Measurements from ENCODE around the gene IDUA. TPM values are rescaled to one million over a fixed set of nuclear protein-coding genes. Genes with fewer than 3 reads are reported as not detected.

Gene IDUA
- total RNA-seq, 1 donor from 2014 or later = 21.0 TPM

DNA sequence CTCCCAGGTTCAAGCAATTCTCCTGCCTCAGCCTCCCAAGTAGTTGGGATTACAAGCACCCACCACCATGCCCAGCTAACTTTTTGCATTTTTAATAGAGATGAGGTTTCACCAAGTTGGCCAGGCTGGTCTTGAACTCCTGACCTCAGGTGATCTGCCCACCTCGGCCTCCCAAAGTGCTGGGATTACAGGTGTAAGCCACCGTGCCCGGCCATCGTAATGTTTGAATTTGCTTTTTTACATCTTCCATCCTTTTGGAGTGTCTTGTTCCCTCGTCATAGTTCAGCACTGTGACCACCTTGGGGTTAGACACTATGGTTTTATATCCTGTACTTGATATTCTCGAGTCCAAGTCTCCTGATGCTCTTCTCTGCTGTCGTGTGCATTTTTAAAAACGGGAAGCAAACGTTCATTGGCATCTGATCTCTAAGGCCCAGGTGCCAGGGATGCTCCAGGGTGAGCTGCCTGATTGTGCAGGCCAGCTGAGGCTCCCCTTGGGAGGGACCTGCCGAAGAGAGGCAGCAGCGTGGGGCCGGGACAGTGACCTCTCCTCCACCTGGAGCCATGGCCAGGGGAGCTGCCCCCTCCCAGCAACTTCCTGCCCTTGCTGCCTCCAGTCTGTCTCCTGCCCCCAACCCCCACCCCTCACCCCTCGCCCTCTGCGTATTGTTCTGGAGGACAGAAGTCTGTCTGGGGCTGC lies 30.2 kb upstream of the IDUA start:
- no peak for DNase-seq (ENCODE audit: low read depth)

DNA sequence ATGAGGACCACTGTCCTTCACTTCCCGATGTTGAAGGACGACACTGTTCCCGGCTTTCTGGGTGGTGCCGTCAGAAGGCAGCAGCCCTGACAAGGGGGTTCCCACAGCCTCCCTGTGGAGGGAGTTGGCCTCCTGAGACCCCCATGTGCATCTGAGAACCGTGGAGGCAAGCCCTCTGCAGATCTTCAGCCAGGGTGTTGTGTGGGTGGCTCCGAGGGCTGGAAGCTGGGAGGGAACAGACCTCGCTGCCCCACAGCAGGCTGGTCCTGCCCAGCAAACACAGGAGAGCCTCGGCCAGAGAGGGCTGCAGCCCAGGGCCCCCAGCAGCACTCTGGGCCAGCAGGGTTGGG lies 29.6 kb upstream of the IDUA start:
- DNase-seq (ENCODE audit: low read depth) = no peak

DNA sequence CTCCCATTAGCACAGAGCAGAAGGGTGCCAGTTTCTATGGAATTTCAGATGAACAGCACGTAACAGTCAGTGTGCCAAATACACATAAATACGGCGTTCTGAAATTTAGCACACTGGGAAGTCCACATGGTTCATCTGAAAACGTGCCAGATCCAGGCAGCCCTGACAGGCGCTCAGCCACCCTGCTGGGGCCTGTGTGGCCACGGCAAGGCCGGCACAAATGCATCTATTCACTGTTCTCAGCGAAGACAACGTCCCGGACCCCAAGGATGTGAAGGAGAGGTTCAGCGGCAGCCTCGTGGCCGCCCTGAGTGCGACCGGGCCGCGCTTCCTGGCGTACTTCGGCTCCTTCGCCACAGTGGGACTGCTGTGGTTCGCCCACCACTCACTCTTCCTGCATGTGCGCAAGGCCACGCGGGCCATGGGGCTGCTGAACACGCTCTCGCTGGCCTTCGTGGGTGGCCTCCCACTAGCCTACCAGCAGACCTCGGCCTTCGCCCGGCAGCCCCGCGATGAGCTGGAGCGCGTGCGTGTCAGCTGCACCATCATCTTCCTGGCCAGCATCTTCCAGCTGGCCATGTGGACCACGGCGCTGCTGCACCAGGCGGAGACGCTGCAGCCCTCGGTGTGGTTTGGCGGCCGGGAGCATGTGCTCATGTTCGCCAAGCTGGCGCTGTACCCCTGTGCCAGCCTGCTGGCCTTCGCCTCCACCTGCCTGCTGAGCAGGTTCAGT lies 29.1 kb upstream of the IDUA start:
- DNase-seq (ENCODE audit: low read depth) = no peak

DNA sequence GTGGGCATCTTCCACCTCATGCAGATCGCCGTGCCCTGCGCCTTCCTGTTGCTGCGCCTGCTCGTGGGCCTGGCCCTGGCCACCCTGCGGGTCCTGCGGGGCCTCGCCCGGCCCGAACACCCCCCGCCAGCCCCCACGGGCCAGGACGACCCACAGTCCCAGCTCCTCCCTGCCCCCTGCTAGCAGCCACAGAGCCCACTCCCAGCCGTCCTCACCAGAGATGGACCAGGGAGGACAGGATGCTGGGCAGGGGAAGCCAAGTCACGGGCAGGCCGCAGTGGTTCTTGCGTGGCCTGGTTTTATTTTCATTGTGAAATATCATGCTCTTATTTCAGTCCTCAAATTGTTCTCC lies 28.6 kb upstream of the IDUA start:
- no peak for DNase-seq (ENCODE audit: low read depth)

DNA sequence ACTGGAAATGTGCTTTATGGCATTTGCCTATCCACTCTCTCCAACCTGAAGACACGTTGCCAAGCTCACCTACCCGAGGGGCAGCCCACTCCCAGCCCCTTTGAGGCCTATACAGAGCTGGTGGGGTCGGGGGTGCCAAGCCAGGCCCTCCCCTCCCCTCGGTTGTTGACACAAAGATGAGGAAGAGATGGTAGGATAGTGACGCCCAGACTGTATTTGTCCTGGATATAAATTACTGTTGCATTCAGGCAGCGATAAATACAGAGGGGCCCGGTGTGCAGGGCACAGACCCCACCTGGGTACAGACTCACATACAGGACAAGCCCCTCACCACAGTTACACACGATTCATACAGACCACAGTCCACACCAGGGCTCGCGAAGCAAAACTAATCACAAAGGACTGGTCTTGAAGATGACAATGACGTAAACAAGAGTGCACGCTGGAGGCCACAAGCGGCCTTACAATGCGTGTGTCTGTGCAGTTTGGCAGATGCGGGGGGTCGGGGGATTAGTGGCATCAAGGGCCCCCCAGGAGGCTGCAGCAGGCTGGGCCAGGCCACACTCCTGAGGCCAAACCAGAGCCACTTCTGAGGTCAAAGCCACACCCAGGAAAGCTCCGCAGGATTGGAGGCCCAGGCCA lies 28.0 kb upstream of the IDUA start:
- DNase-seq (ENCODE audit: low read depth) = no peak

DNA sequence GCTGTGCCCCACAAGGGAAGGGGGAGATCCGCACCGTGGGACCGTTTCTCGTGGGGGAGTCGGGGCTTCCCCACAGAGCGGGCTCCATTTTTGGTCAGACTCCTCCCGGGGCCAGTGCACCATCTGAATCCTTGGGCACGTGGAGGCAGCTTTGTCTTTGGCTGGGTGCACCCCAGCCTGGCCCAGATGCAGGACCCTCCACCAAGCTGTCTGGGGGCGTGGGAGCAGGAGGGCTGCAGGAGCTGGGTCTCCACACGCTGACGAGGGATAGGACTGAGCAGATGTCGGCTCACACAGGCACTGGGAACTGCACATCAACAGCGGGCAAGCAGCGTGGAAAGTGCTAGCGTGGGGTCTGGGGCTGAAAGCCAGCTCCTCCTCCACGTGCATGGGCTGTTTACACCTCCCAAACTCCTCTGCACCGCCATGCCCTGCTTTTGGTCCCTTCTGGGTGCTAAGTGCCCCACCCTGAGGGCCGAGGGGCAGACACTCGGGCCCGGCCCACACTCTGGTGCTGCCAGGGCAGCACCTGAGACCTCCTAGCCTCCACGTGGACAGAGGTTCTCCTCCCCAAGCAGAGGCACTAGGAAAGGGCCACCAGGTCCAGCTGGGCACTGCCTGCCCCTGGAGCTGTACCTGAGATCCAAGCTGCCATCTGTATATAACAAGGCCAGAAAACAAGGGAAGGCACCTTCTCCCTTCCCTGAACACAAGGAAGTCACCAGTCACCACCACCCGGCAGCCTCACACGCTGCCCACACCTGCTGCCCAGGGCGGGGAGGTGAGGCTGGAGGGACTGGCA lies 27.3 kb upstream of the IDUA start:
- no peak for DNase-seq (ENCODE audit: low read depth)

DNA sequence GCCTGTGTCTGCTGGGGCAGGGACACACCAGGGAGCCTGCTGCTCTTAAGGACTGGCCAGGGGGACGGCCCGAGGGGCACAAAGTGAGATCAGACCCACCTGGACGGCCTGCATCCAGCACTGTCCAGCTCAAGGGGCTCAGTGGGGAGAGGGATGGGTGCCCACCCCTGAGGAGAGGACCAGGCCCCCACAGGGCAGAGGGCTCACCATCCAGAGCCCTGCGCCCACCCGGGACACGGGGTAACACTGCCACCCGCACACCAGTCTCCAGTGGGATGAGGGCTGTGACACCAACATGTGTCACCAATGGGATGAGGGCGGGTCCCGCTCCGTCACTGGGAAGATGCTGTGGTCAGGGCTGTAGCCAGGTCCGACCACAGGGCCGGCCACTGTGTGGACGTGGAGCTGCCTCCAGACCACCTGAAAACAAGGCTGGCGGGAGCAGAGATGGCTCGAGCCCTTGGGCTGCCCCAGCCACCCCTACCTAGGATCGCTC lies 26.7 kb upstream of the IDUA start:
- DNase-seq (ENCODE audit: low read depth) = no peak

DNA sequence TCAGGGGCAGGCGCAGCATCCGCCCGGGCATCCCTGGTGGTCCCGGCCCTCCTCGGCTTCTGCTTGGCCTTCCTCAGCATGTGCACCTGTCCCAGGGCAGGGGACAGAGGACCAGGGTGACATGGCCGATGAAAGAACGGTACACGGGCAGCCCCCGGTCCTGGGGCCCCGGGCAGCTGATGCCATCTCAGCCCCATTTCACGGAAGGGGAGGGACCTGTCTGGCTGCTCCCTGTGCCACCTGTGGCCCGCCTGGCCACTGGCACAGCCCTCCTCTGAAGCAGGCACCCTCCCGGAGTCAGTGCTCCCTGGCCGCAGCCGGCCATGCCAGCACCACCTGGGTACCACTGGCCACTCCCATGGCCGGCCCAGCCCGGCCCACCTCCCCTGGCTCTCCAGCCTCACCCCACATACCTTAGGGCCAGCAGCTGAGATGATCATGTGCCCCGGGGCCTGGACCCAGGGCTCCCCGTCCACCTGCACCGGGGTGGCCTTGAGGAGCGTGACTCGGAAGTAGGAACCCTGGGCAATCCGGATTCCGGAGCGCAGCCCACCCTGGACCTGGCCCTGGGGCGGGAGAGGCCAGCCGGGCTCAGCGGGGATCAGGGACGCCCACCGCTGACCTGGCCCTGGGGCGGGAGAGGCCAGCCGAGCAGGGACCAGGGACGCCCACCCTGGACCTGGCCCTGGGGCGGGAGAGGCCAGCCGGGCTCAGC lies 26.1 kb upstream of the IDUA start:
- DNase-seq (ENCODE audit: low read depth) = no peak

DNA sequence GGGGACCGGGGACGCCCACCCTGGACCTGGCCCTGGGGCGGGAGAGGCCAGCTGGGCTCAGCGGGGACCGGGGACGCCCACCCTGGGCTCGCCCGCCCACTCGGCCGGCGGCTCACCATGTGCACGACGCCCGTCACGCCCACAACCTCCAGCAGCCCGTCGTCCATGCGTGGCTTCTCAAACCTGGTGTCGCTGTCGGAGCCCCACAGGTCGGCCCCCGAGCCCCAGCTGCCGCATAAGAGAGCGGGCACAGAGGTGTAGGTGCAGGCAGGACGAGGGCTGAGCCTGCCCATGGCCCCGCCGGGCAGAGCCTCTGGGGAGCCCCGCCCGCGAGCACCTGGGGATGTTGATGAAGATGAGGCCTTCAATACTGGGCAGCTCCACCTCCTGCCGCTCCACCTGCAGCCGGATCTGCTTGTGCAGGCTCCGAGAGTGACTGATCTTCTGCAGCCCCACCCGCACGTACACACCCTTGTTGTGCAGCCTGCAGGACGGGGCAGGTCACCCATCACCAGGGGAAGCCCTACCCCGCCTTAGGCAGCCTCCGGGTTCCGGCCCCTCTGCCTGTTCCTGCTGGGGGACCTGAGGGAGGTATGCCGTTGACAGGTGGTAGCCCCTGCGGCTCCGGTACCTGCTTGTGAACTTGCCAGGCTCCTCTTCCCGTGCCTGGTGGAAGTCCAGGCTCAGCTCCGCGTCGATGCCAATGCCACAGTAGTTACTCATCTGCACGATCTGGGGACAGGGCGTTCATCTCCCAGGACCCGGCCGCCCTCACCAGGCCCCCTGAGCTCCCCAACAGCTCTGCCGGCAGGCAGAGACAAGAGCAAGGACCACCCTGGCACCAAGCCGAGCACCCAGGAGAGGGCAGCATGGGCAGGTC lies 25.3 kb upstream of the IDUA start:
- DNase-seq (ENCODE audit: low read depth) = no peak

DNA sequence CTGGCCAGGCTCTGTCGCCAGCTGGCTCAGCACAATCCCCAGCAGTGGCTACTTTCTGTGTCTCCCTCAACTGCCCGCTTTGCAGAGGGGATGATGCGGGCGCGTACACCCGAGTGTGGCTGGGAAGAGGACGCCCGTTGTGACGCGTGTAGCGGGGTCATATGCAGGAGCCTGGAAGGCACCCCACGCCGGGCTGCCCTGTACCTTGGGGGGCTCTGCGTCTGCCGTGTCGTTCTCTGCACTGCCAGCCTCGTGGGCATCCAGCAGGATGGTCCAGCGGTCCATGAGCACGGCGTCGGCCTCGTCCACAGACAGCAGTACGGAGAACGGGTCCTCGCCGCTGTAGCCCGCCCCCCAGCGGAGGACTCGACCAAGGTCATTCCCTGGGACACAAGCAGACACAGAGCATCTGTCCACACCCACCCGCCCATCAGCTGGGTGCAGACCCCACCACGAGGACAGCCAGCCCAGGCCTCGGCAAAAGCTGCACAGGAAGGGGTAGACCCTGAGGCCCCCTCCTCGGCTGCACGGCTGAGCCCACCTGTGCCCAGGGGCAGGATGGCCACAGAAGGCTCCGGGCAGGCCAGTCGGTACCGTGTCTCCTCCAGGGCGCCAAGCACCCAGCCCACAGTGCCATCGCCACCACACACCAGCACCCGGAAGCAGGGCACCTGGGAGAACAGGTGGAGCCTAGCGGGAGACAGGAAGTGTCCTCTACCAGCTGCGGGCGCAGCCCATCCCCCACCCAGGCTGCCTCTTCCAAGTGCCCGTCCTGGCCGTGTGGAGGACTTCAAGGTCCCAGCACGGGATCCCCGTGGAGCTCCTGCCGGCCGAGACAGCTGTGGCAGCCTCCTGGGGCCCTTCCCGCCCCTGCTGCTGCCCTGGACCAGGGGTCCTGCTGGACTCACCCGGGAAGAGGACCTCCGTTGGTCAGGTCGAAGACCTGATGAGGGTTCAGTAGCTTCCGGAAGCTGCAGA lies 24.3 kb upstream of the IDUA start:
- no peak for DNase-seq (ENCODE audit: low read depth)

DNA sequence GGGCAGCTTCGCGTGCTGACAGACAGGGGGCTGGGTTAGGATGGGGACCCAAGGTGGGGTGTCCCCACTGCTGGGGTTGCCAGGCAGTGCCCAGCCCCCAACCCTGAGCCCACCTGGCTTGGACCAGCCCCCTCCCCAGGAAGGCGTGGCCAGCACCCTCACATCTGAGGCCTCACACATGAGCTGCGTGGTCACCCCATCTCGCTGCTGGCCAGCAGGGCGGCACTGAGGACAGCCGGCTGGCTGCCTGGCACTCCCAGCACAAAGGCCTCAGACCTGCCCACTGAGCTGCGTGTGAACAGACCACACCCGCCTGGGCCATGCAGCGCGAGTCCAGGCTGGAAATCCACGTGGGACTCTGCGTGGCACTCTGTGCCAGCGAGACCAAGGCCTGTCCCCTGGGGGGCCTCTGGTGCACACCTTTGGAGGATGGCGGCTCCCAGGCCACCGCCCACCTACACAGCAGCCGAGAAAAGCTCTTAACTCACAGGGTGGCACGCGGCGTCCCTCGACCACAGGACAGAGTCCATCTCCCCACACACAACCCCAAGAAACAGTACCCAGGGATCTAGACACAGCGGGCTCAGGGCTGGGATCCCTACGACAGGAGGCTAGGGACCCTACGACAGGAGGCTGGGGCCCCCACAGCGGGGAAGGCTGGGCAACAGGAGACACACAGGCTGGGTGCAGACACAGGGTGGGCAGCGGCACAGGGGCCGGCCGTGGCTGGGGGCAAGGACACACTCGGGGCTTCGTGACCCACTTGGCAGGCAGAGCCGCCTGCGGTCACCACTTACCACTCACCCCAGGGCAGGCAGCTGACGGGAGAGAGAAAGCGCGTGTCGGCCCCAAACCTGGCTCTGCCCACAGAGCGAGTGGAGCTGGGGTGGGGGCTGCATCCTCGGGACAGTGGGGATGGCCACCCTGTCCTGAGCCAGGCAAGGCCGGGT lies 23.3 kb upstream of the IDUA start:
- no peak for DNase-seq (ENCODE audit: low read depth)

DNA sequence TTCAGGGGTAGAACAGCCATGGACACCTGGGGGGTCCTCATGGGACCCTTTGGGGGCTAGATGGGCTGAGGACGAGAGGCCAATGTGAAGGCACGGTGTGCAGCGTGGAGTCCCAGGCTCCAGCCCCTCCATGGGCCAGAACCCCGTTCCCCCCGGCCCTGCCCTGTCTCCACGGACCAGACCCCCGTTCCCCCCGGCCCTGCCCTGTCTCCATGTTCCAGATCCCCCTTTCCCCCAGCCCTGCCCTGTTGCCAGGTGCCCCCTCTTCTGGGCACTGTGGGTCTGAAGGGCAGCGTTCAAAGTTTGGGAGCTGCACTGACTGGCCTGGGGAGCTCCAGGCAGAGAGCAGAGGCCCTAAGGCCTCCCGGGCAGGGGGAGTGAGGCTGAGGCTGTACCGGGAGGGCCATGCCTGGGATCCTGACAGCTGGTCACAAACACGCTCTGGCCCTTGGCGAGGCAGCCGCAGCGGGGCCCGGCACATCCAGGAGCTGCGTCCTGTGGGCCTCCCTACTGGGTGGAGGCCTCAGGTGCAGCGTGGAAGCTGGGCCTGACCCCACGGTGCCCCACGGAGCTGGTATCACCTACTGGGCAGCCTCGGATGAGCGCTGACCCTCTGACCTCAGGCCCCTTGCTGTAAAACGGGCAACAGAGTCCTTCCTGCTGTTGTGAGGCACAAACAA lies 22.4 kb upstream of the IDUA start:
- no peak for DNase-seq (ENCODE audit: low read depth)

DNA sequence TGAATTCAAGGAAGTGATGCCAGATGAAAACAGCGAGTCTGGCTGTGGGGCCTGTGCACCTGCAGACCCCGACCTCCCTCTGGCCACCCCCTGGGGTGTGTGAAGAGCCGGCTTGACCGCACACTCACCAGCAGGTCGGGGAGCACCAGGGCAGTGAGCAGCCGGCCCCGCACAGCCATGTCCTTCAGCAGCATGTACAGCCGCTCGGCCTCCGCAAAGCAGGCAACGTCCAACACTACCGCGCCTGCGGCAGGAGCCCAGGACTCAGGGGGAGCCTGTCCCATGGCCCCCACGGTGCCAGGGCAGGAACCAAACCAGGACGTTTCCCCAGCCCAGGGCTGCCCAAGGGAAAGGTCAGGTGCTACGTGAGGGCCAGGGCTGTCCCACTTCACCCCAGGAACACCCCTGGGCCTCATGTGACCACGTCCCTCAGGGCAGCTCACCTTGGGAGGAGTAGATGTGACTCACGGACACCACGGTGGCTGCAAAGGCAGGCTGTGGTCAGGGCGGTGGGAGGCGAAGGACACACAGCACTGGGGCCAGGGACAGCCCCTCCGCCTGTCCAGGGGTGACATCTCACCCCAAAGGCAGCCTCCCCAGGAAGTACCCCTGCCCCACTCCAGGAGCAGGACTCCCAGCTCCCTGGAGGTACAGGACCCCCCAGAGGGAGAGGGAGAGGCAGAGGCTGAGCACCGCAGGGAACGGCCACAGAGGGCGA lies 21.6 kb upstream of the IDUA start:
- no peak for DNase-seq (ENCODE audit: low read depth)

DNA sequence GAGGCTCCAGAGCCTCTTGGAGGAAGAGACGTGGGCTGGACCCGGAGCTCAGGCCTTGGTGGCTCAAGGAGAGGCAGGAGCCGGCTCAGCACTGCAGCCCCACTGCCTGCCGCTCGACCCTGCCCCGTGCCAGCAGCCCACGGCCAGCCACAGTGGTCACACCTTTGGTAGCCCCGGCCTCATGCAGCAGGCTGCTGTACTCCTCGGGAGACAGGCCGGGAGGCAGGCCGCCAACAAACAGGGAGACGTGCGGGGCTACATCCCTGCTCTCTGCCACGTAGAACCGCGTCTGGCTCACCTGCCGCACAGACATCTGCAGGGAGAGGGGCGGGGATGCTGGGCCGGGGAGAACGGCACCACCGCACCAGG lies 21.1 kb upstream of the IDUA start:
- no peak for DNase-seq (ENCODE audit: low read depth)

DNA sequence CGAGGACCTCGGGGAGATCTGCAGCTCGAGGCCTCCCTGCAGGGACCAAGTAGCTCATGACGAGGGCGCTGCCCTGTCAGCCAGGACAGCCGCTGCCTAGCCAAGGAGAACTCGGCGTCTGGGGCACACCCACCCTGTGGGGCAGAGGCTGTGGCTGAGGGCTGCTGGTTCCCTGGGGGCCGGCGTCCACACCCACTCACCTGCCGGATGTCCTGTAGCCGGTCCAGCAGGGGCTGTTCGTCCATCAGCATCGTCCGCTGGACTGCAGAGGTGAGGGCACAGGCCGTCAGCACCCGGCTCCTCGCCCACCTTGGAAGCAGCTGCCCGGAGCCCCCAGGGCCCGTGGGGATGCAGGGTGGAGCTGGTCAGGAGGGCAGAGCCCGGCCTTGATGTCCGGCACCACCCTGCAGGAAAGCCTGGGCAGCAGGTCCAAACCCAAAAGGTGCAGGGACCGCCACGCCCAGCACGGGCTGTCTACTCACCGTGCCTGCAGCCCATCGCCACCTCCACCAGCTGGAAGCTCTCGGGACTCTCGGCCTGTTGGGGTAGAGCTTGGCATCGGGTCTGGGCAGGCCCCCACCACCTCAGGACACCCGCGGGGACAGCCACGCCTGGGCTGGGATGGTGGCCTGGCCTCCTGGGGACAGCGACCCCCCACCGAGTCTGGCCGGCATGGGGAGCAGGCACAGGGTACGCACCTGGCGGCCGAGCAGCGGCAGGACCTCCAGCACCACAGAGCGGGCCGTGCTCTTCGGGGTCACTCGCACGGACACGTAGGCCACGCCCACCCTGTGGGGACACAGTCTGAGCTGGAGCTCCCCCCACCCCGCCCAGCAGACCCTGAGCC lies 20.4 kb upstream of the IDUA start:
- DNase-seq (ENCODE audit: low read depth) = no peak
